Kidney epithelial cell (primary cell): ENCODE data around the gene CBLL1. TPM values are rescaled to one million over a fixed set of nuclear protein-coding genes. Genes with fewer than 3 reads are reported as not detected.

ENCODE experiments used
- DNase-seq: peaks from one replicate; pipeline ENCODE4 v3.0.0-alpha.2; 2010; ENCODE audit warnings: low read depth
- H3K27me3 ChIP-seq: 2 replicates; pipeline ENCODE4 v1.6.0; 2011; ENCODE audit warnings: low read length; ENCODE audit not compliant: control insufficient read depth, insufficient read depth
- H3K36me3 ChIP-seq: 2 replicates; pipeline ENCODE4 v1.5.1; 2011; ENCODE audit warnings: low read length; ENCODE audit not compliant: control insufficient read depth, insufficient read depth
- H3K4me3 ChIP-seq: 2 replicates; pipeline ENCODE4 v1.5.1; 2011; ENCODE audit warnings: low read depth, mild to moderate bottlenecking, control low read depth, low read length
- CTCF ChIP-seq: IDR thresholded peaks from 2 replicates; pipeline ENCODE4 v1.5.1; 2011; ENCODE audit warnings: mild to moderate bottlenecking, moderate library complexity, low read length, control low read depth, inconsistent platforms; ENCODE audit not compliant: insufficient read depth, poor library complexity, severe bottlenecking
- total RNA-seq: library from RNA; depleted of rRNA; stranded (reverse); fragments of >200 nt; gene quantifications from 2 replicates; pipeline ENCODE4 v1.2.3, GENCODE V29; 2015

Gene CBLL1
- total RNA-seq, 1 donor from 2014 or later, result 42.3 TPM

DNA sequence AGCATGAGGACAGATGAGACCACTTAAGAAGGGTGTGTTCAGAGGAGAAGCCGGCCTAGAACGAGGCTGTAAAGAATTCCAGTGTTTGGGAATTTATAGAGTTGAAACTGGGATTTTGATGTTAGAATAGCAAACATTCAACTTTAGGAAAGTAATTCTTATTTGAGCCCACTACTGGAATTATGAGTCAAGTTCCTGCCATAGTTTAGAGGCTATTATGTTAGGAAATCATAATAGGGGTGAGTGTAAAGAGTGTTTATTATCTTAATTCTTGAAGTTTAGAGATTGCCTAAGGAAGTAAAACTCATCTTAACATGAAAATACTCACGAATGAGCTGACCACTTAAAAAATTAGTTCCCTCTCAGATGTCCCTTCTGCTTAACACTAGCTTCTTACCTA is 2.1 kb downstream of the CBLL1 start:
- H3K36me3 ChIP-seq, result no peaks in the 10 kb centered on the region
- H3K4me3 ChIP-seq, result no peak overlapping the region
- TF ChIP-seq CTCF, result no peak
- no peaks in the 10 kb centered on the region for H3K27me3 ChIP-seq
- no peak for DNase-seq

DNA sequence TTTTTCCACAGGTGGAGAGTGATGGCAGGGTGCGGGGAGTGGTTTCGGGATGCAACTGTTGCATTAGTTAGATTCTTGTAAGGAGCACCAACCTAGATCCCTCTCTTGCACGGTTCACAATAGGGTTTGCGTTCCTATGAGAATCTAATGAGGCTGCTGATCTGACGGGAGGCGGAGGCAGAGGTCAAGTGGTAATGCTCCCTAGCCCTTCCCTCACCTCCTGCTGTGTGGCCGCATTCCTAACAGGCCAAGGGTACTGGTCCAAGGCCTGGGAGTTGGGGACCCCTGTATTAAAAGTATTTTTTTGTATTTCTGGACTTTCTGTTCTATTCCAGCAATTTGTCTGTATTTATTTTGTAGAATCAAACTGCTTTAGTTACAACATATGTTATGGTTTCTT is 7.2 kb downstream of the CBLL1 start:
- TF ChIP-seq CTCF, result no peak
- no peaks in the 10 kb centered on the region for H3K36me3 ChIP-seq

GRCh38 chr7:107754642-107755041 is 10.7 kb downstream of the CBLL1 start:
- DNase-seq, result no peak
- peaks cover 3% of the 10 kb centered on the region for H3K36me3 ChIP-seq
- H3K4me3 ChIP-seq, result no peak overlapping the region
- no peak for TF ChIP-seq CTCF
- H3K27me3 ChIP-seq, result no peaks in the 10 kb centered on the region

More for the DNA sequence above, 7.2 kb downstream of the CBLL1 start:
- Histone ChIP-seq H3K4me3 (no peak overlapping the region), H3K27me3 (no peaks in the 10 kb centered on the region)
- no peak for DNase-seq

DNA sequence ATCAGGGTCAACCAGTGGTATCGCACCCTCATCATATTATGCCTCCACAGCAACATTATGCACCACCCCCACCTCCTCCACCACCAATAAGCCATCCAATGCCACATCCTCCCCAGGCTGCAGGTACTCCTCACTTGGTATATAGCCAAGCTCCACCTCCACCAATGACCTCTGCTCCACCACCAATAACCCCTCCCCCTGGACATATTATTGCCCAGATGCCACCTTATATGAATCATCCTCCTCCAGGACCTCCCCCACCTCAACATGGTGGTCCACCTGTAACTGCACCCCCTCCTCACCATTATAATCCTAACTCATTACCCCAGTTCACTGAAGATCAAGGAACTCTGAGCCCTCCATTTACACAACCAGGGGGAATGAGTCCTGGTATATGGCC is 14.7 kb downstream of the CBLL1 start:
- TF ChIP-seq CTCF, result no peak
- Histone ChIP-seq H3K27me3 (no peaks in the 10 kb centered on the region), H3K4me3 (no peak overlapping the region), H3K36me3 (peaks cover 3% of the 10 kb centered on the region)
- no peak for DNase-seq

GRCh38 chr7:107767391-107767790 is 23.4 kb downstream of the CBLL1 start:
- no peak for DNase-seq
- no peak overlapping the region for H3K4me3 ChIP-seq
- no peak for TF ChIP-seq CTCF
- no peaks in the 10 kb centered on the region for H3K27me3 ChIP-seq
- no peaks in the 10 kb centered on the region for H3K36me3 ChIP-seq

- TF ChIP-seq CTCF, result no peak
- Histone ChIP-seq H3K4me3 (no peak overlapping the region), H3K27me3 (no peaks in the 10 kb centered on the region), H3K36me3 (no peaks in the 10 kb centered on the region)
- DNase-seq, result no peak
These were observed 24.3 kb downstream of the CBLL1 start for GRCh38 chr7:107768263-107768662.
